GM12875 (cell line): ENCODE data around the gene CNDP2.

Source experiments
- H3K4me3 ChIP-seq: one replicate; pipeline ENCODE4 v1.5.1; 2011; ENCODE audit warnings: low read depth, low read length, control low read depth
- TF ChIP-seq, protein P1 (sequence below): IDR thresholded peaks from 2 replicates; pipeline ENCODE4 v1.5.1; 2011; ENCODE audit warnings: low read depth, mild to moderate bottlenecking, control low read depth, inconsistent platforms, low read length, moderate library complexity, borderline replicate concordance; ENCODE audit not compliant: insufficient read depth

Gene CNDP2

DNA sequence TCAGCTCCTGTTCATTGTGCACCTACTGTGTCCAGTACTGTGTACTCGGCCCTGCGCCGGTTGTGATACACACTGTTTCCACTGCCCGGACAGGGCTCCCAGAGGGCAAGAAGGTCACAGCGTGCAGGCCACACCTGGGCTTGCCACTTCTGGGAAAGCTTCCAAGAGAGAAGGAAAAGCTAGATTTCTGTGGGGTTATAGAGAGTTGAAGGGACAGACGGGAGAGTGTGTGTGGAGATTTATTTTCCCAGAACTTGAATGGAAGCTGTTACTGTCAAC, 34.4 kb downstream of the CNDP2 start:
- TF ChIP-seq, protein P1, sequence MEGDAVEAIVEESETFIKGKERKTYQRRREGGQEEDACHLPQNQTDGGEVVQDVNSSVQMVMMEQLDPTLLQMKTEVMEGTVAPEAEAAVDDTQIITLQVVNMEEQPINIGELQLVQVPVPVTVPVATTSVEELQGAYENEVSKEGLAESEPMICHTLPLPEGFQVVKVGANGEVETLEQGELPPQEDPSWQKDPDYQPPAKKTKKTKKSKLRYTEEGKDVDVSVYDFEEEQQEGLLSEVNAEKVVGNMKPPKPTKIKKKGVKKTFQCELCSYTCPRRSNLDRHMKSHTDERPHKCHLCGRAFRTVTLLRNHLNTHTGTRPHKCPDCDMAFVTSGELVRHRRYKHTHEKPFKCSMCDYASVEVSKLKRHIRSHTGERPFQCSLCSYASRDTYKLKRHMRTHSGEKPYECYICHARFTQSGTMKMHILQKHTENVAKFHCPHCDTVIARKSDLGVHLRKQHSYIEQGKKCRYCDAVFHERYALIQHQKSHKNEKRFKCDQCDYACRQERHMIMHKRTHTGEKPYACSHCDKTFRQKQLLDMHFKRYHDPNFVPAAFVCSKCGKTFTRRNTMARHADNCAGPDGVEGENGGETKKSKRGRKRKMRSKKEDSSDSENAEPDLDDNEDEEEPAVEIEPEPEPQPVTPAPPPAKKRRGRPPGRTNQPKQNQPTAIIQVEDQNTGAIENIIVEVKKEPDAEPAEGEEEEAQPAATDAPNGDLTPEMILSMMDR = no peak
- H3K4me3 ChIP-seq = no peak overlapping the region

DNA sequence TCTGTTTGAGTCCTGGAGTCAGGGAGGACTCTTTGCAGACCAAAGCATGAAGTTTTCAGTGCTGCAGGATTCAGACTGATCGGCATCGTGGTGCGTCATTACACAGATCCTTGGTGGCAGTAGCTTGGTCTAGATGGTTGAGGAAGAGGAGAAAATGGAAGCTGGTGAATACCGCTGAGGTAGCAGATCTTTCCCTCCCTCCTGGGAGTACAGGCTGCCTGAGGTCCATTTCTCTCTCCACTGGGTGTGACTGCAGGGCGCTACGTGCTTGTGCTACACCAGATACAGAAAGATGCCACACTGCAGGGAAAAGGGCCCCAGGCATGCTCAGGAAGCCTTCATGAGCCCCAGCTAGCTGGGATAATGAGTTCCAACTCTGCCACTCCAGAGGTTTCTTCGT, 34.9 kb downstream of the CNDP2 start:
- TF ChIP-seq, protein P1 = no peak
- no peak overlapping the region for H3K4me3 ChIP-seq

DNA sequence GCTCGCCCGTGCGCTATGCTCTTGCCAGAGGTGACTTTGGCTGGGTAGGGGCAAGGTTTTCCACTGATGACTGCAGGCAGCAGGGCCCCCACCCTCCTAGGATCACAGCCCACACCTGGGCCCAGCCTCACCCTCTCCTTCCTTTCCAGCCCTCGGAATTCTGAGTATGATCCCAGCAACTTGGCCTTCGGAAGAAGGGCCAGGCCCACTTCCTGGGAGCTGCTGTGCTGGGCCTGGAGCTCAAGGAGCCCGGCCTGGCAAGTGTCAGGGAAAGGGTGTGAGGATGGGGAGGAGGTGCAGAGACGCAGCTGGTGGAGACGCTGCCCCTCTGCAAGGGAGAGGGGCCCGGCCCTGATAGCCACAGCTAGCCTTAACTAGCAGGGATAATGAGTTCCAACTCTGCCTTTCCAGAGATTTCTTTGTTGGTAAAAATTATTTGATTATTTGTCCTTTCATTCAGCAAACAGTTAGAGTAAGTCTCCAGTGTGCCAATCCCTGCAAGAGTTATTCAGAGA, 36.4 kb downstream of the CNDP2 start:
- H3K4me3 ChIP-seq = no peak overlapping the region
- TF ChIP-seq, protein P1 = no peak

DNA sequence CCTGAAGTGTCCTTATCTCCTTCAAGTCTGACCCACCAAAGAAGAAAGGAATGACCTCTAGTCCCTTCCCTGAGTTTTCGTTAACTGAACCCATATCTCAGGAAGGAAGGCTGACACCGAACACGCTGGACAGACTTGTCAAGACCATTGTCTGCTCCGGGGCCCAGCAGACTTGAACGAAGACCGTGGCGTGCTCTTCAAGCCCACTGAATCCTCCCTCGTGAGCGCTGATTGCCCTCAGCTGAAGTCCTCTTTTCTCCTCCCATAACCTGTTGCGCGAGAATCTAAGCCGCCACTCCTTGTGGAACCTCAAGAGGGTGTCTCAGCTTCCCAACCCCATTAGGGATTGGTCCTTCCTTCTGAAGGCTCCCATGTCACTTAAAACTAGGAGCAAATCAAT, 37.5 kb downstream of the CNDP2 start:
- H3K4me3 ChIP-seq = no peak overlapping the region
- TF ChIP-seq, protein P1 = no peak

DNA sequence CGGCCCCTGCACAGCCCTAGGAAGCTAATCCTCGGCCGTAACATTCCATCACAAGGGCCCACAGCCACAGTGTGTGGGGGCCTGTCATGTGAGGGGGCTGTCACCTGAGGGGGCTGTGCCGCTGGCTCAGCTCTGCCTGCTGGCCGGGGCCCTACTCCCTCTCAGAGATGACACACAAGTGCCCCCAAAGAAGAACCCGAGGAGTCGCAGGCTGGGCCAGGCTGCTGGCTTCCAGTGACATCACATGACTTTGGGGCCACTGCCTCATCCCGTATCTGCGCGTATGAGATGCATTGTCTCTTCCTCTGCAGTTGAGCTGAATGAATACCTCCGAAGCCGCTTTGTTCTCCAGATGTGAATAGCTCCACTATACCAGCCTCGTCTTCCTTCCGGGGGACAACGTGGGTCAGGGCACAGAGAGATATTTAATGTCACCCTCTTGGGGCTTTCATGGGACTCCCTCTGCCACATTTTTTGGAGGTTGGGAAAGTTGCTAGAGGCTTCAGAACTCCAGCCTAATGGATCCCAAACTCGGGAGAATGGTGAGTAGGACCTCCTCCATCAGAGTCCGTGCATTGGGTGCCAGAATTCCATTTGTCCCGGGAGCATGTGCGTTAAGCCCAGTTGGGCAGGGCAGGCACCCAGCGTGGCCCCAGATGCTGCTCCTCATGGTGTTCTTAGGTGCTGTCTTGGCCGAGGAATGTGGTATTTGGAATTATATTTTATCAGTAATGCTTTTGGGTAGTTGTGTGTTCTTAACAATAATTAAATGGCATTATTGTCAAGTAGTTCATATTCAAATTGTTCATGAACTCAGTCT, 38.2 kb downstream of the CNDP2 start, which contains the start of gene CNDP1:
TSS of gene CNDP1 (plus strand) at position 351 of the 820 bp plus-strand sequence. CDS start at position 519, 168 bp downstream.
- TF ChIP-seq, protein P1 = no peak
- no peak within 1 kb of the TSS for H3K4me3 ChIP-seq

DNA sequence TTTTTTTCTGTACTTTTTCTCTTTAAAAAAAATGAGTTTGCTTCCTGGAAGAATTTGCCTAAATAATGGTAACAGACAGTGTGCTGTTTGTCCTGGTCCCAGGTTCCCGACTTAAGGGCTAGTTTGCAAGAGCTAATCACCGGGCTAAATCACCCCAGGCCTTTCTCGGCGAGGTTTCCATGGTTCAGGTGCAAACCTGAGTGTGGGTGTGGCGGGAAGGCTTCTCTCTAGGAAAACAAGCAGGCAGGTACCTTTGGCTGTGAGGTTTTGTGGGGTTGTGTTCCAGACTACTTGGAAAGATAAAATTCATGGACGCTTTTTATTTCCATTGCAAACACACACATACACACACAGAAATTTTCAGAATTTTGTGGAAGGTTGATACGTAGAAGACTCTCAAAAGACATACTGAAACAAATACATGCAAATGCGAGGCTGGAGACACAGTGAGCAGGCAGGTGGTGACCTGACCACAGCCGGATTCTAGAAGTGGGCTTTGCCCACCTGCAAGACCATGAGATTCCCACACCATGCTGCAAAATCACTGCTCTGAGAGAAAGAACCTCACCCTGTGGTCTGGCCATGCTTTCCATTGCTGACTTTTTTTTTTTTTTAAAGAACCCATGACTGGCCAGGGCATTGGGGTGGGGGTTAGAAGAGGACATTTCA, 39.0 kb downstream of the CNDP2 start:
- no peak overlapping the region for H3K4me3 ChIP-seq
- TF ChIP-seq, protein P1 = no peak
